Cardiac septum (tissue), 1 donor: ENCODE measurements around the gene REM1. TPM values are rescaled to one million over a fixed set of nuclear protein-coding genes. Genes with fewer than 3 reads are reported as not detected.

Experiments used
- DNase-seq: peaks from one replicate; pipeline ENCODE4 v3.0.0-alpha.2; 2020; ENCODE audit warnings: low spot score
- intact Hi-C: fragments of 100-400 bp; cut with DNase I; formaldehyde crosslinking; loops from one replicate; pipeline ENCODE4 v1.14.0; 2022
- total RNA-seq: library from RNA; stranded (reverse); fragmentation: NEBNext Ultra II Directional; extraction: Animal tissue kit (Norgen Biotek cat#: 25700); gene quantifications from one replicate; pipeline ENCODE4 v1.2.1, GENCODE V29; 2021
- donor health status: DM: no; HTN: no; CAD: no.

Gene REM1
- total RNA-seq, 1 donor from 2014 or later = 2.1 TPM

GRCh38 chr20:31476643-31477215 is 1.6 kb downstream of the REM1 start:
- DNase-seq = no peak
- intact Hi-C loops = no loop called here

DNA sequence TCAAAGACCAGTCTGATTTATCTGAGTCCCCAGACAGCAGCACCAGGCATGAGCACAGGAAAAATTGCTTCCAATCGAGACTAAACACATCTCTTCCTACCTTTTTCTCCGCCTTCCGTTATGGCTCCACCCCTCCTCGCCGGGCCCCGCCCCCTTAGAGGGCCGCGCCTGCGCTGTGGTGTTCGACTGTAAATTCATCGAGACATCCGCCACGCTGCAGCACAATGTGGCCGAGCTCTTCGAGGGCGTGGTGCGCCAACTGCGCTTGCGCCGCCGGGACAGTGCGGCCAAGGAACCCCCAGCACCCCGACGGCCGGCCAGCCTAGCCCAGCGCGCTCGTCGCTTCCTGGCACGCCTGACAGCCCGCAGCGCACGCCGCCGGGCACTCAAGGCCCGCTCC is 8.9 kb downstream of the REM1 start:
- DNase-seq = no peak
- intact Hi-C loops = no loop called here

- peak; percentile 81 for DNase-seq
- intact Hi-C loops = no loop called here
These were observed 10.6 kb downstream of the REM1 start for GRCh38 chr20:31485450-31486339.

DNA sequence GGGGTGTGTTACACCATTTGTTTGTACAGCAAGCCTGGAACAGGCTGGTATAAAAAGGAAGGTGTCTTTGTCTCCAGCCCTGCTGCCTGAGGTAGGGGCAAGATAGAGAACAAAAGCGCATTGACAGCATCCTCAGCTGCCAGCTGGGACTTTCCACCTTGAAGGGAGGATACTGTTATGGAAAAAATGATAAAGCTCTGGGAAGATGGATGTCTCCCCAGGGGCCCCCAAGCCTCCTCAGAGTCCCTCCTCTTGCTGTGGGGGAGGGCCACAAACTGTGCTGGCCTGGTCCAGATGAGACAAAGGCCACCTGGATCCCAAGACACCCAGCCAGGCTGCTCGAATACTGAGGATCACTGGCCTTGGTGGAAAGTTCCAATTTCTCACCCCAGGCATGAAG is 13.0 kb downstream of the REM1 start:
- no peak for DNase-seq
- intact Hi-C loops = no loop called here

DNA sequence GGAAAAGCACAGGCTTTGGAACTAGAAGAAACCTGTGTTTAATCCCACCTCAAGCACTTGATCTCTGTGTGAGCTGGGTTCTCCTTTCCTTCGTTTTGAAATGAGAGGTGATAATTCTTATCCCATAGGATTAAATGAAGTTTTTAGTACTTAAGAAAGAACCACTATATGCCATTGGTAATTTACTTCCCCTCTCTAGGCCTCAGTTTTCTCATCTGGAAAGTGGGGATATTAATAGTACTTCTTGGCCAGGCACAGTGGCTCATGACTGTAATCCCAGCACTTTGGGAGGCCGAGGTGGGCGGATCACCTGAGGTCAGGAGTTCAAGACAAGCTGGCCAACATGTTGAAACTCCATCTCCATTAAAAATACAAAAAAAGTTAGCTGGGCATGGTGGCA is 14.1 kb downstream of the REM1 start:
- no peak for DNase-seq
- intact Hi-C loops = no loop called here

DNA sequence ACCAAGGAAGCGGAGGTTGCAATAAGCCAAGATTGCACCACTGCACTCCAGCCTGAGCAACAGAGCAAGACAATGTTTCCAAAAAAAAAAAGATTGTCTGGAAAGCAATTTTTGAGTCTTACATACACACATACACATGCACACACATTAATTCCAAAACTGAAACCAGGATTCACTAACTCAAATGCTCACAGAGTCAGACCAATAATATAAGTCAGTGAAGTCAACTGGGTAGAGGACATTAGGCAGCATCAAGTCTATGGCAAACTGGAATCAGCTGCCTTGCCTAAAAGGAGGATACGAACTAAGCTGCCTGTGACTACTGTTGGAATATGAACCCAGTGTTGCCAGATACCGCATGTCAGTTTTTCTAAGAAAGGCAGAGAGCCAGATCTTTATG is 15.7 kb downstream of the REM1 start:
- intact Hi-C loops = no loop called here
- no peak for DNase-seq

- intact Hi-C loops = no loop called here
These were observed 19.0 kb downstream of the REM1 start for GRCh38 chr20:31494131-31494530.

DNA sequence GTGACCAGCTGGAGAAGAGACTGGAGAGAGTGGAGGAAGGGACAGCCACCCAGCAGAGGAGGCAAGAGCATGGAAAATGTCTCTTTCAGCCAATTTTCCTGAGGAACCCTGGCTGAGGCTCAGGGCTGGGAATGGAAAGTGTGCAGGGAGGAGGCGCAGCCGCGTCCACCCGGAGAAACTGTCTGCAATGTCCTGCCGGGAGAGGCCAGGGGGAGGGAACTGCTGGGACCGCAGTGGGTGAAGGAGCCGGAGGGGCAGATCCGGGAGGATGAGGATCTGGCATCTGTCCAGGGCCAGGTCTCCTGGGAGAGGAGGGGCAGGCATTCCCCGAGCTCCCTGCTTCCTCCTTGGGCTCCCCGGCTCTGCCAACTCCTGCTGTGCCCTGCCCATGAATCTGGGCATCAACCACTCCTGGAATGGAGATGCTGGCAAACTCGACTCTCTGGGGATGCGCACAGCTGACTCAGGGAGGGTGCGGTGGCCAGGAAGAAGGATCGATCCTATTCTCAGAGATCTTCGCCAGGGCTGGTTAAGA is 21.7 kb downstream of the REM1 start:
- intact Hi-C loops = no loop called here
- DNase-seq = peak; percentile 89

More at GRCh38 chr20:31494131-31494530, 19.0 kb downstream of the REM1 start:
- DNase-seq = no peak

- intact Hi-C loops = no loop called here
- DNase-seq = peak; percentile 82
These were observed 22.9 kb downstream of the REM1 start for GRCh38 chr20:31497838-31498540.

DNA sequence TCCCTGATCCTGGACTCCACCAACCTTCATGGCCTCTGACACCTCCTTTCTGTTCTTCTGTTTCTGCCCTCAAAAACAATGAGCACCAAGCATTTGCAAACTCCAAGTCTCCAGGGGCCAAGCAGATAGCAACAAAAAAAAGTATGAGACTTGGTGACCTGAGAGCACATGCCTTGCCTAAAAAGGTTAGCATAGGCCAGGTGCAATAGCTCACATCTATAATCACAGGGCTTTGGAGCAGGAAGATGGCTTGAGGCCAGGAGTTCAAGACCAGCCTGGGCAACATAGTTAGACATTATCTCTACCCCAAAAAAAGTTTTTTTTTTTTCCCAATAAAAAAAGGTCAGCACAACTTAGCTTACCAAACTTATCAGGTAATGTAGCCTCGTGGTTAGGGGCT is 25.4 kb downstream of the REM1 start:
- no peak for DNase-seq
- intact Hi-C loops = no loop called here

GRCh38 chr20:31502884-31503673 is 28.0 kb downstream of the REM1 start:
- peak; percentile 93 for DNase-seq
- intact Hi-C loops = loop anchor here (1.0 kb wide), 1 partner anchor 43 kb away; no protein-coding TSS in a partner anchor

DNA sequence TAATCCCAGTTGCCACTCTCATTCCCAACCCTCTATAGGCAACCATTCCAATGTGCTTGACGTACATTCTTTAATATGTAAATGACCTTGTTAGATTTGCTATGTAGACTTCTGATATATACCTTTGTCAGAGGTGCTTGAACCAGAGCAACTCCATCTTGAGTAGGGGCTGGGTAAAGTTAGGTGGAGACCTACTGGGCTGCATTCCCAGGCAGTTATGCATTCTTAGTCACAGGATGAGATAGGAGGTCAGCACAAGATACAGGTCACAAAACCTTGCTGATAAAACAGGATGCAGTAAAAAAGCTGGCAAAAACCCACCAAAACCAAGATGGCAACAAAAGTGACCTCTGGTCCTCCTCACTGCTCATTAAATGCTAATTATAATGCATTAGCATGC is 30.8 kb downstream of the REM1 start:
- intact Hi-C loops = no loop called here

GRCh38 chr20:31508517-31509244 is 33.6 kb downstream of the REM1 start:
- no peak for DNase-seq
- intact Hi-C loops = no loop called here

More for the DNA sequence above, 30.8 kb downstream of the REM1 start:
- DNase-seq = no peak

- peak; percentile 98 for DNase-seq
- intact Hi-C loops = no loop called here
These were observed 39.3 kb downstream of the REM1 start, which contains the start of gene HM13 for GRCh38 chr20:31514154-31515071. Gene HM13, plus strand, starts transcription at chr20:31514442. Its CDS starts 110 bp downstream, at chr20:31514552.

- intact Hi-C loops = no loop called here
- no peak for DNase-seq
These were observed 40.1 kb downstream of the REM1 start for GRCh38 chr20:31515072-31515774.

DNA sequence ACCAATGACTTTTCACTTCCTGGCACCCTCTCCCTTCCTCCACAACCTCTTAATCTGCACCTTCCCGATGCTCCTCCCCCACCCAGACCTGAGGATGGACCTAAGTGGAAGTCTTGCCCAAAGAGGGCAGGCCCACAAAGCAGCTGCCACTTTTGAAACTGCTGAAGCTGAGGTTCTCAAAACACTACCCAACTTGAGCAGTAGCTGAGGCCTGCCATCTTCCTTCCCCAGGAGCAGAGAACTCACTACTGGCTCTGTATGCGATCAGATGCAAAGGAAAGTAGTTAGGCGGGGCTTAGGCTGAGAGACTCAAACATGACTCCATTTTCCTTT is 40.7 kb downstream of the REM1 start:
- DNase-seq = no peak
- intact Hi-C loops = no loop called here

DNA sequence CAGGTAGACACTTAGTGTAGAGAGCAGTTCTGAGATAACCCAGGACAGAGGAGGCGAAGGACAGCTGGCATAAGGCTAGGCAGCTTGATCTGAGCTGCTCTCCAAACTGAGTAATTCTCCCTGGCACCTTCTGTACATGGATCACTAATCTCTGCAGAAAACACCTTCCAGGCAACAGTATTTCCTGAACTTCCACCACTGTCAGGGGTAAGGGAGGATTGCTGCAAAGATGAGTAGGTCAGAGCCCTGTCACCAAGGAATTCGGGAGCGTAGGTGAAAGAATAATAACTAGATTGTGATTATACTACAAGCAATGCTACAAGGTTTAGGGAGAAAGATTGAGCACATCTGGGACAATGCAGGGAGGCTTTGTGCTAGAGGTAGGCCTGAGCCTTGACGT is 41.1 kb downstream of the REM1 start:
- DNase-seq = no peak
- intact Hi-C loops = no loop called here
